ENCODE results near the gene PSMF1.

DNA sequence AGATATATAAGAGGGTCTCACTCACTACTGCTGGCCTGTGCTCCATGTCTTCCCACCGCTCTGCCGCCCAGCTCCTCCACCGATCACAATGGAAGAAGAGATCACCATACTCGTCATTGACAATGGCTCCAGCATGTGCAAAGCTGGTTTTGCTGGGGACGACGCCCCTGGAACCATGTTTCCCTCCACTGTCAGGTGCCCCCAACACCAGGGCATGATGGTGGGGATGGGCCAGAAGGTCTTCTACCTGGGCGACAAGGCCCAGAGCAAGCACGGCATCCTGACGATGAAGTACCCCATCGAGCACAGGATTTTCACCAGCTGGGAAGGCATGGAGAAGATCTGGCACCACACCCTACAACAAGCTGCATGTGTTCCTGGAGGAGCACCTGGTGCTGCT lies 42.1 kb downstream of the PSMF1 start:
- TF ChIP-seq CTCF (IDR thresholded peaks at IDR 0.05; ENCODE audit: low read depth, low read length, poor library complexity, severe bottlenecking) (no peak), EZH2phosphoT487 (IDR thresholded peaks at IDR 0.05; ENCODE audit: borderline replicate concordance, low read length) (no peak)

Data from DOHH2 (cell line).